ENCODE results near the gene OR51F1.

DNA sequence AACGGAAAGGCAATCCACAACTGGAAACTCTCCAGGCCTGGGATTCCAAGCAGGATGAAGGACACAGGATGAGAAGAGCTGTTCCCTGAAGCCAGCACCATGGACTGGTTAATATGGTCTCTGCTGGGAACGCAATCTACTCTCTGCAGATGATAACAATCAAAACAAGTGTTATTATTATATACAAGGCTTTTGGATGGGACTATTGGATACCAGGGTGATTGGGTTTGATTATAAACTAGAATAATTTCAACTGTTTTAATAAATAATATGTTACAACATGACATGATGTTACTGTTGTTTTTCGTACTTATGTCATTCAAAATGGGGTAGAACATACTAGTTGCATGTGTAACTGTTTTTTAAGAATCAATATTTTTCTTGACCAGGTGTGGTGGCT, 34.5 kb upstream of the OR51F1 start, which contains the start of gene OR52R1:
- TF ChIP-seq, protein P1, sequence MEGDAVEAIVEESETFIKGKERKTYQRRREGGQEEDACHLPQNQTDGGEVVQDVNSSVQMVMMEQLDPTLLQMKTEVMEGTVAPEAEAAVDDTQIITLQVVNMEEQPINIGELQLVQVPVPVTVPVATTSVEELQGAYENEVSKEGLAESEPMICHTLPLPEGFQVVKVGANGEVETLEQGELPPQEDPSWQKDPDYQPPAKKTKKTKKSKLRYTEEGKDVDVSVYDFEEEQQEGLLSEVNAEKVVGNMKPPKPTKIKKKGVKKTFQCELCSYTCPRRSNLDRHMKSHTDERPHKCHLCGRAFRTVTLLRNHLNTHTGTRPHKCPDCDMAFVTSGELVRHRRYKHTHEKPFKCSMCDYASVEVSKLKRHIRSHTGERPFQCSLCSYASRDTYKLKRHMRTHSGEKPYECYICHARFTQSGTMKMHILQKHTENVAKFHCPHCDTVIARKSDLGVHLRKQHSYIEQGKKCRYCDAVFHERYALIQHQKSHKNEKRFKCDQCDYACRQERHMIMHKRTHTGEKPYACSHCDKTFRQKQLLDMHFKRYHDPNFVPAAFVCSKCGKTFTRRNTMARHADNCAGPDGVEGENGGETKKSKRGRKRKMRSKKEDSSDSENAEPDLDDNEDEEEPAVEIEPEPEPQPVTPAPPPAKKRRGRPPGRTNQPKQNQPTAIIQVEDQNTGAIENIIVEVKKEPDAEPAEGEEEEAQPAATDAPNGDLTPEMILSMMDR (IDR thresholded peaks at IDR 0.05): no peak
- no peak for TF ChIP-seq POLR2A (IDR thresholded peaks at IDR 0.05)
